HCT116 (cell line): Measurements from ENCODE around the gene OCSTAMP. TPM values are rescaled to one million over a fixed set of nuclear protein-coding genes. Genes with fewer than 3 reads are reported as not detected.

Experiments used
- ATAC-seq: fragments of 200-7000 bp; cut with Tn5 transposase; 2 replicates; pipeline ENCODE4 v1.9.1; 2020; ENCODE audit warnings: mild to moderate bottlenecking, moderate library complexity
- BruUV-seq: library from RNA; stranded (reverse); fragments of 400-500 nt; replicated peaks from 2 replicates; lab custom pipeline; 2021; lab: Mats Ljungman, UMichigan
- CTCF ChIA-PET: fragments of 300-600 bp; sonication (Branson Sonifier 250); formaldehyde crosslinking; loops from one replicate; lab custom pipeline; 2021; ENCODE audit warnings: antibody characterized with exemption; lab: Charles Lee
- POLR2A ChIA-PET: fragments of 300-600, 350-600 bp; sonication (Branson Sonifier 250); formaldehyde crosslinking; loops from one replicate; lab custom pipeline; 2021; ENCODE audit warnings: antibody characterized with exemption; lab: Charles Lee
- RAD21 ChIA-PET, 2 experiments: fragments of 300-600 bp; sonication (Branson Sonifier 250); formaldehyde crosslinking; loops; one replicate each; lab custom pipeline; 2023; ENCODE audit warnings: low total read pairs in 2 of 2; ENCODE audit not compliant: uncharacterized antibody in 2 of 2, unreplicated experiment in 2 of 2, low non-redundant PET in 1 of 2; lab: Charles Lee
- DNase-seq: peaks from one replicate; pipeline ENCODE4 v3.0.0-alpha.2; 2010; ENCODE audit warnings: low read depth, low spot score
- H2AFZ ChIP-seq: fragments of 200-600 bp; shearing (Covaris generic), sonication (generic); 2 replicates; pipeline ENCODE4 v1.6.1; 2017; ENCODE audit warnings: low read depth, mixed run types, mixed read lengths, antibody characterized with exemption, low read length; ENCODE audit not compliant: poor library complexity, severe bottlenecking
- H3K27ac ChIP-seq: 2 replicates; pipeline ENCODE4 v1.5.1; 2012; ENCODE audit warnings: low read depth, low read length
- H3K27me3 ChIP-seq: fragments of 200-600 bp; sonication (generic); 2 replicates; pipeline ENCODE4 v1.6.1; 2016; ENCODE audit warnings: mixed run types, low read length, mixed read lengths; ENCODE audit not compliant: insufficient read depth
- H3K36me3 ChIP-seq, 2 experiments: fragments of 200-500 bp in 1 of 2; fragments of 200-600 bp in 1 of 2; sonication (Bioruptor generic) in 1 of 2; sonication (generic) in 1 of 2; 2 replicates each; pipeline versions ENCODE4 v1.5.1 to v1.6.1; 2014 to 2016; ENCODE audit warnings: low read length in 2 of 2, inconsistent platforms in 1 of 2, mixed read lengths in 1 of 2, mixed run types in 1 of 2; ENCODE audit not compliant: insufficient read depth in 2 of 2, control insufficient read depth in 1 of 2
- H3K4me1 ChIP-seq, 2 experiments: fragments of 200-600 bp in 1 of 2; sonication (generic) in 1 of 2; 2 replicates each; pipeline versions ENCODE4 v1.5.1 to v1.6.1; 2012 to 2017; ENCODE audit warnings: low read length in 2 of 2, inconsistent platforms in 1 of 2, mild to moderate bottlenecking in 1 of 2, mixed read lengths in 1 of 2, mixed run types in 1 of 2, moderate library complexity in 1 of 2; ENCODE audit not compliant: insufficient read depth in 2 of 2, control insufficient read depth in 1 of 2
- H3K4me2 ChIP-seq: fragments of 200-600 bp; sonication (generic); 2 replicates; pipeline ENCODE4 v1.6.1; 2017; ENCODE audit warnings: mixed run types, low read length, mixed read lengths
- H3K4me3 ChIP-seq, 2 experiments: fragments of 200-600 bp in 1 of 2; sonication (generic) in 1 of 2; replicated peaks in 1 of 2; 2 replicates each; pipeline ENCODE4 v1.5.1; 2011 to 2016; ENCODE audit warnings: low read length in 2 of 2, control low read depth in 1 of 2, low read depth in 1 of 2, mild to moderate bottlenecking in 1 of 2, mixed read lengths in 1 of 2, mixed run types in 1 of 2
- H3K79me2 ChIP-seq: fragments of 200-600 bp; sonication (generic); 2 replicates; pipeline ENCODE4 v1.6.1; 2017; ENCODE audit warnings: mild to moderate bottlenecking, mixed run types, low read length, moderate library complexity, mixed read lengths; ENCODE audit not compliant: insufficient read depth
- H3K9ac ChIP-seq: fragments of 200-600 bp; sonication (generic); 2 replicates; pipeline ENCODE4 v1.6.1; 2016; ENCODE audit warnings: low read length, mixed read lengths
- H3K9me2 ChIP-seq: fragments of 200-600 bp; sonication (generic), shearing (Covaris generic); 2 replicates; pipeline ENCODE4 v1.6.1; 2017; ENCODE audit warnings: mixed run types, mild to moderate bottlenecking, moderate library complexity; ENCODE audit not compliant: insufficient read depth
- H3K9me3 ChIP-seq, 2 experiments: fragments of 200-500 bp in 1 of 2; fragments of 200-600 bp in 1 of 2; sonication (Bioruptor generic) in 1 of 2; sonication (generic) in 1 of 2; 2 replicates each; pipeline ENCODE4 v1.6.1; 2014 to 2017; ENCODE audit warnings: low read length in 2 of 2, mixed read lengths in 2 of 2, inconsistent platforms in 1 of 2, low read depth in 1 of 2, mild to moderate bottlenecking in 1 of 2, mixed run types in 1 of 2, moderate library complexity in 1 of 2; ENCODE audit not compliant: control insufficient read depth in 1 of 2, insufficient read depth in 1 of 2
- H4K20me1 ChIP-seq: fragments of 200-600 bp; sonication (generic), shearing (Covaris generic); 2 replicates; pipeline ENCODE4 v1.6.1; 2017; ENCODE audit warnings: mixed run types, mild to moderate bottlenecking, moderate library complexity; ENCODE audit not compliant: insufficient read depth
- CEBPB ChIP-seq: IDR thresholded peaks from 2 replicates; pipeline ENCODE4 v1.6.1; 2012; ENCODE audit warnings: low read depth
- EGR1 ChIP-seq: IDR thresholded peaks from 2 replicates; pipeline ENCODE4 v1.6.1; 2012; ENCODE audit warnings: low read depth
- ELF1 ChIP-seq: IDR thresholded peaks from 2 replicates; pipeline ENCODE4 v1.6.1; 2012; ENCODE audit warnings: low read depth, borderline replicate concordance
- EZH2 ChIP-seq: fragments of 200-600 bp; sonication (generic); IDR thresholded peaks from 2 replicates; pipeline ENCODE4 v1.6.1; 2017; ENCODE audit warnings: antibody characterized with exemption, mixed run types
- FOSL1 ChIP-seq: IDR thresholded peaks from 2 replicates; pipeline ENCODE4 v1.6.1; 2012; ENCODE audit warnings: low read depth
- JUND ChIP-seq: IDR thresholded peaks from 2 replicates; pipeline ENCODE4 v1.6.1; 2012
- POLR2A ChIP-seq: IDR thresholded peaks from 2 replicates; pipeline ENCODE4 v1.7.0; 2011; ENCODE audit warnings: borderline replicate concordance; ENCODE audit not compliant: insufficient read depth, insufficient read length; ENCODE audit errors: extremely low read depth
- POLR2AphosphoS5 ChIP-seq: IDR thresholded peaks from 2 replicates; pipeline ENCODE4 v1.6.1; 2011; ENCODE audit warnings: mild to moderate bottlenecking, low read depth, low read length, moderate library complexity
- RAD21 ChIP-seq: IDR thresholded peaks from 2 replicates; pipeline ENCODE4 v1.6.1; 2012; ENCODE audit warnings: low read depth, mild to moderate bottlenecking
- SIN3A ChIP-seq: IDR thresholded peaks from 2 replicates; pipeline ENCODE4 v1.6.1; 2012; ENCODE audit warnings: low read depth
- SP1 ChIP-seq: IDR thresholded peaks from 2 replicates; pipeline ENCODE4 v1.6.1; 2012; ENCODE audit warnings: low read depth
- SRF ChIP-seq: IDR thresholded peaks from 2 replicates; pipeline ENCODE4 v1.6.1; 2012; ENCODE audit warnings: low read depth
- TCF7L2 ChIP-seq: IDR thresholded peaks from 2 replicates; pipeline ENCODE4 v1.7.0; 2011; ENCODE audit warnings: borderline replicate concordance, inconsistent platforms; ENCODE audit not compliant: insufficient read depth, insufficient read length; ENCODE audit errors: extremely low read depth
- YY1 ChIP-seq: IDR thresholded peaks from 2 replicates; pipeline ENCODE4 v1.6.1; 2011; ENCODE audit warnings: low read length, low read depth, moderate library complexity, mild to moderate bottlenecking; ENCODE audit not compliant: insufficient replicate concordance; ENCODE audit errors: extremely low read depth
- ZBTB33 ChIP-seq: IDR thresholded peaks from 2 replicates; pipeline ENCODE4 v1.6.1; 2011; ENCODE audit warnings: mild to moderate bottlenecking, low read length, moderate library complexity; ENCODE audit not compliant: insufficient replicate concordance; ENCODE audit errors: extremely low read depth
- ZFX ChIP-seq: fragments of 450-650 bp; IDR thresholded peaks from 2 replicates; pipeline ENCODE4 v1.6.1; 2017
- intact Hi-C: fragments of 100-400 bp; cut with micrococcal nuclease; formaldehyde crosslinking; loops from 2 replicates; pipeline ENCODE4 v1.10.0; 2022
- total RNA-seq: library from RNA; stranded (reverse); gene quantifications from one replicate; pipeline ENCODE4 v1.2.1, GENCODE V29; 2021; ENCODE audit not compliant: unreplicated experiment
- TF ChIP-seq, protein P1 (sequence below), 3 experiments: fragments of 200-600 bp in 1 of 3; sonication (generic) in 1 of 3; IDR thresholded peaks in 2 of 3; conservative IDR thresholded peaks in 1 of 3; 2 replicates each; pipeline ENCODE4 v1.5.1; 2012 to 2017; ENCODE audit warnings: low read depth in 2 of 3, low read length in 2 of 3, antibody characterized with exemption in 1 of 3, borderline replicate concordance in 1 of 3, control low read depth in 1 of 3, mild to moderate bottlenecking in 1 of 3, mixed read lengths in 1 of 3, mixed run types in 1 of 3, moderate library complexity in 1 of 3; ENCODE audit not compliant: insufficient read depth in 1 of 3
- TF ChIP-seq, protein P2 (sequence below): IDR thresholded peaks from 2 replicates; pipeline ENCODE4 v1.6.1; 2012

The OCSTAMP gene
- total RNA-seq, 1 experiment from 2014 or later = not detected

DNA sequence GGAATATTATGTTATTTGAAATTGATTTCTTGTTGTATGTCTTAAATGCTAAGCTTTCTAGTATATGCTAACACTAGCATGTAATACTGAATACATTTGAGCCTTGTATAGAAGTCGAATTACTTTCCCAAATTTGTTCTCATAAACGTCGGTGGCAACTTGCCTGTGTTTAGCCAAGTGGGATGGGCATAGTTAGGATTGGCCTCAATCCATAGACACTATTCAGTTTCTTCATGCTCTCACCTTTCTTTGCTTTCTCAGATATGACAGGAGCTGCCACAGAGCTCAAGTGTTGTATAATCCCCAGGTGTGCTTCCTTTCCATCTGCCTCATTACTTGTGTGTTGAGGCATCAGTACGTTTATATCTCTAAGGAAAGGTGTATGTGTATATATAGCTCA, 56.4 kb downstream of the OCSTAMP start:
- no peaks in the 10 kb centered on the region for H3K9me2 ChIP-seq
- H3K36me3 ChIP-seq = no peaks in the 10 kb centered on the region
- no peak overlapping the region for H3K9ac ChIP-seq
- intact Hi-C loops = no loop called here
- ATAC-seq (no peak), DNase-seq (no peak)
- H3K4me3 ChIP-seq = no peak overlapping the region
- H3K4me2 ChIP-seq = no peak overlapping the region
- no peak overlapping the region for H3K27ac ChIP-seq
- H2AFZ ChIP-seq = no peak overlapping the region
- no peaks in the 10 kb centered on the region for H3K9me3 ChIP-seq
- ChIA-PET RAD21 (interaction anchor here in 1 of 2 experiments (0.6 kb wide), 1 partner anchor 17 kb away, joined by 3 read pairs; no protein-coding TSS in a partner anchor), CTCF (interaction anchor here (0.9 kb wide), 1 partner anchor 9 kb away, joined by 3 read pairs; no protein-coding TSS in a partner anchor), POLR2A (no interaction called here)
- no peaks in the 10 kb centered on the region for H3K79me2 ChIP-seq
- H3K27me3 ChIP-seq = peaks cover 66% of the 10 kb centered on the region
- no TSS peak for BruUV-seq
- TF ChIP-seq, protein P1, sequence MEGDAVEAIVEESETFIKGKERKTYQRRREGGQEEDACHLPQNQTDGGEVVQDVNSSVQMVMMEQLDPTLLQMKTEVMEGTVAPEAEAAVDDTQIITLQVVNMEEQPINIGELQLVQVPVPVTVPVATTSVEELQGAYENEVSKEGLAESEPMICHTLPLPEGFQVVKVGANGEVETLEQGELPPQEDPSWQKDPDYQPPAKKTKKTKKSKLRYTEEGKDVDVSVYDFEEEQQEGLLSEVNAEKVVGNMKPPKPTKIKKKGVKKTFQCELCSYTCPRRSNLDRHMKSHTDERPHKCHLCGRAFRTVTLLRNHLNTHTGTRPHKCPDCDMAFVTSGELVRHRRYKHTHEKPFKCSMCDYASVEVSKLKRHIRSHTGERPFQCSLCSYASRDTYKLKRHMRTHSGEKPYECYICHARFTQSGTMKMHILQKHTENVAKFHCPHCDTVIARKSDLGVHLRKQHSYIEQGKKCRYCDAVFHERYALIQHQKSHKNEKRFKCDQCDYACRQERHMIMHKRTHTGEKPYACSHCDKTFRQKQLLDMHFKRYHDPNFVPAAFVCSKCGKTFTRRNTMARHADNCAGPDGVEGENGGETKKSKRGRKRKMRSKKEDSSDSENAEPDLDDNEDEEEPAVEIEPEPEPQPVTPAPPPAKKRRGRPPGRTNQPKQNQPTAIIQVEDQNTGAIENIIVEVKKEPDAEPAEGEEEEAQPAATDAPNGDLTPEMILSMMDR (IDR thresholded peaks at IDR 0.05 in 2 of 3, conservative IDR thresholded peaks at IDR 0.05 in 1 of 3; ENCODE audit: borderline replicate concordance in 1 of 3, insufficient read depth in 1 of 3, low read depth in 2 of 3, low read length in 2 of 3) = no peak
- TF ChIP-seq ELF1 = no peak
- no peaks in the 10 kb centered on the region for H3K4me1 ChIP-seq
- no peaks in the 10 kb centered on the region for H4K20me1 ChIP-seq

DNA sequence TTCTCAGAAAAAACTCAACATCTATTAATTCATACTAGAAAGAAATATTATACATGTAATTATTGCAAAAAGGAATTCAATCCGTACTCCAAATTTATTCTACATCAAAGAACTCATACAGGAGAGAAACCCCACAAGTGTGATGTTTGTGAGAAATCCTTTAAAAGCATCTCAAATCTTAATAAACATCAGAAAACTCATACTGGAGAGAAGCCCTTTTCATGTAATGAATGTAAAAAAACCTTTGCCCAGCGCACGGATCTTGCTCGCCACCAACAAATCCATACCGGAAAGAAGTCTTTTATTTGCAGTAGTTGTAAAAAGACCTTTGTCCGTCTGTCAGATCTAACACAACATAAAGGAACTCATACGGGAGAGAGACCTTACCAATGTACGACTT, 59.1 kb downstream of the OCSTAMP start:
- Histone ChIP-seq H3K4me2 (no peak overlapping the region), H3K27me3 (peaks cover 73% of the 10 kb centered on the region), H2AFZ (no peak overlapping the region), H3K4me3 (no peak overlapping the region), H4K20me1 (no peaks in the 10 kb centered on the region), H3K9me3 (no peaks in the 10 kb centered on the region), H3K27ac (no peak overlapping the region), H3K9me2 (no peaks in the 10 kb centered on the region), H3K36me3 (no peaks in the 10 kb centered on the region), H3K9ac (no peak overlapping the region), H3K4me1 (no peaks in the 10 kb centered on the region), H3K79me2 (no peaks in the 10 kb centered on the region)
- DNase-seq (no peak), ATAC-seq (no peak)
- TF ChIP-seq POLR2A (no peak), TCF7L2 (no peak), ZFX (no peak), SP1 (no peak), POLR2AphosphoS5 (no peak), RAD21 (no peak), ELF1 (no peak), SIN3A (no peak), EZH2 (no peak), JUND (no peak), SRF (no peak), EGR1 (no peak), CEBPB (no peak), YY1 (no peak), ZBTB33 (no peak), FOSL1 (no peak)
- TF ChIP-seq, protein P2, sequence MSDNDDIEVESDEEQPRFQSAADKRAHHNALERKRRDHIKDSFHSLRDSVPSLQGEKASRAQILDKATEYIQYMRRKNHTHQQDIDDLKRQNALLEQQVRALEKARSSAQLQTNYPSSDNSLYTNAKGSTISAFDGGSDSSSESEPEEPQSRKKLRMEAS = no peak
- ChIA-PET CTCF (no interaction called here), RAD21 (no interaction called here), POLR2A (no interaction called here)
- no TSS peak for BruUV-seq
- intact Hi-C loops = no loop called here
